Anterior cingulate cortex (tissue), 58 donors: Measurements from ENCODE around the gene EFNA3.

Experiments used
- DNase-seq, 58 donors: peaks; one replicate each; lab custom pipeline; 2025; lab: John Stamatoyannopoulos, UW

EFNA3 gene

GRCh38 chr1:155126556-155127104 is 48.0 kb downstream of the EFNA3 start:
- peak in 44 of 58 donors; percentile 35 to 84 (median 66) for DNase-seq

DNA sequence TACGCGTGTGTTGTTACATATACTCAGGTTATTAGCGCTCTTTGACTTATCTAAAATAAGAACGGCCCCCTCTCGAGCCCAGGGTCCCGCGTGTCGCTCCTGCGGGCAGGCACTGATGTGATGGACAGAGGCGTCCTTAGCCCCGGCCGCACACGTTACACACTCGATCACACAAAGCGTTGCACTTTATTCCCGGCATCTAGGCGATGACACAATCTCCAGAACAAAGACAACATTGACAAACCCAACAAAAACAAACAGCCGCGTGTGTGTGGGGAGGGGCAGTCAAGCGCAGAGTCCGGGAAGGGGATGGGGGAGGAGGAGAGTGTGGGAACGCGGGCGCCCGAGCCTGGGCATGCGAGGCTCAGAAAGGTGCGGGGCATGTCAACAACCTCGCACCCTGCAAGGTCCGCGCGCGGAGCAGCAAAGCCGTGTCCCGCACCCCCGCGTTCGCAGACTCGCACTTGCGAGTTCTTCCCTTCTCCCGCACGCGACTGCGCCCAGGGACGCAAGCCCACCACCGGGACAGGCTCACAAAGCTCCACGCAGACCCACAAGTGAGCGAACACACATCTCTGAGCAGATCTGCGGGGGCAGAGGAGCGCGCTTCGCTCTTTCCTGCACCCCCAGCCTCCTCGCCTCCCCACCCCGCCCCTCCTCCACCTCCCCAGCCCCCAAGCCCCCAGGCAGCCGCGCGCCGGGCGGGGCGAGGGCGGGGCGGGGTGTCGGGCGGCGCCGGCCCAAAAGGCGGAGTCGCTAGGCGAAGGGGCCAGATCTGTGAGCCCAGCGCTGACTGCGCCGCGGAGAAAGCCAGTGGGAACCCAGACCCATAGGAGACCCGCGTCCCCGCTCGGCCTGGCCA is 48.7 kb downstream of the EFNA3 start, which contains the start of gene EFNA1:
TSS of gene EFNA1 (plus strand) at position 772 of the 862 bp plus-strand sequence. CDS start 102 bp downstream, outside the sequence.
- DNase-seq, result peak in 55 of 58 donors; percentile 42 to 97 (median 81)

GRCh38 chr1:155127967-155128754 is 49.5 kb downstream of the EFNA3 start:
- DNase-seq, result peak in 3 of 58 donors; percentile 27 to 68 (median 52)

DNA sequence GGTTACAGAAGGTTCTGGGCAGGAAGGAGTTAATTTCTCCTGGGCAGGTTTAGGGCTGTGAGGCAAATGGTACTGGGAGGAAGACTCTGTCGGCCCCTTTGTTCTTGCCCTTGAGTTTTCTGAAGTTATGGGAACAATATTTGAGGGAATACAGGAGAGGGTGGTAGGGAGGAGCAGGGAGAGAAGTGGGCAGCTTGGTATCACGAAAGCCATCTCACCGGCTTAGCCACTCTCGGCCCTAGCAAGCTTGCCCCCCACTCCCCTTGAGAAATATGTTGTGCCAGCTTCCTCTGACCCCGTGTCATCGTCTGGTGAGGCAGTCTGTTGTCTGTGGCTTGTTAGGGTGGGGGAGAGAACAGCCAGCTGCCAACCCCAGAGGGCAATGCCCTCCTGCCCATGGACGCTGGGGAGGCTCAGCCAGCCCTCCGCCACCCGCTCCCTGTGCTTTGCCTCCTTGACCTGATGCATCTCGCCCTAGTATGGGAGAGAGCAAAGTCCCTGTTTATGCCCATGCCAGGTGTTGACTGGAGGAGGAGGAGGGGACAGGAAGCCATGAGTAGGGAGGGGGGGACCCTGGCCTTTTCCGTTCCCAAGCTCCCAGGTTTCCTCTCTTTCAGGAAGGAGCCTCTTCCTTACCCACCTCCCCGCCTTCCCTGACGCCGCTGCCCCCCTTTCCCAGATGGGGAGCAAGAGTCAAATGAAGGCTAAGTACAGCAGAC is 50.3 kb downstream of the EFNA3 start:
- DNase-seq, result peak in 30 of 58 donors; percentile 8 to 66 (median 30)

DNA sequence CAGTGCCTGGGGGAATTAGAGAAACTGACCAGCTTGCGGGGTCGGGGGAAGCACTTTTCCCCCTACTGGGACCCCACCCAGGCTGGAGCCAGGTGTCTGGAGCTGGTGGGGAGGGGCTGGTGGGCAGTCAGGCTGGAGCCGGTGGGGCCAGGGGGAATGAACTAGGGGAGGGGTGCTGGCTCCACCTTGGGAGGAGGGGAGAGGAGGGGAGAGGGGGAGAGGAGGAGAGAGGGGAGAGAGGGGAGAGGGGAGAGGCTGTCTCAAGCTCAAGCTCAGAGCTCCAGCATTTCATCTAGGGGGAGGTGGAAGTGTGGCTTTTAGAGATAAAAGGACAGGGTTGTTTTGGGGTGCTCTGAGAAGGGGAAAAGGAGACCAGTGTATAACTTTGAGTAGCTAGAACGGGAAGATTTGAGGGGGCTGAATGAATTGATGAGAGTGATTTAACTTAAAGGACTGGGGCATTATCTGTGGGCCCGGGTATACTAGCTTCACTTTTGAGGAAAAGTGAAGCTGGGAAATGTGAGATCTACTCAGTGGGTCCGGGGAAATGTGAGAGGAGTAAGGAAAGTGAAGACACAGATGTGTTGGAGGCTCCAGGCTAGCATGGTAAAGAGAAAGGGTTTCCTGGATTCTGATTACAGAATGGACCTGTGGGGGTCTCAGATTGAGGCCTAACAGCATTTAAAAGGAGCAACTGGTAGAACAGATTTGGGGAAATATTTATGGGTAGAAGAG is 51.8 kb downstream of the EFNA3 start:
- no peak for DNase-seq

- DNase-seq, result no peak
These were observed 52.6 kb downstream of the EFNA3 start for GRCh38 chr1:155131285-155131684.

- DNase-seq, result no peak
These were observed 53.2 kb downstream of the EFNA3 start for GRCh38 chr1:155131856-155132255.

GRCh38 chr1:155133799-155134281 is 55.2 kb downstream of the EFNA3 start:
- no peak for DNase-seq

DNA sequence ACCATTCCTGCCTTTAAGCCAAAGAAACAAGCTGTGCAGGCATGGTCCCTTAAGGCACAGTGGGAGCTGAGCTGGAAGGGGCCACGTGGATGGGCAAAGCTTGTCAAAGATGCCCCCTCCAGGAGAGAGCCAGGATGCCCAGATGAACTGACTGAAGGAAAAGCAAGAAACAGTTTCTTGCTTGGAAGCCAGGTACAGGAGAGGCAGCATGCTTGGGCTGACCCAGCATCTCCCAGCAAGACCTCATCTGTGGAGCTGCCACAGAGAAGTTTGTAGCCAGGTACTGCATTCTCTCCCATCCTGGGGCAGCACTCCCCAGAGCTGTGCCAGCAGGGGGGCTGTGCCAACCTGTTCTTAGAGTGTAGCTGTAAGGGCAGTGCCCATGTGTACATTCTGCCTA is 55.7 kb downstream of the EFNA3 start:
- no peak for DNase-seq

DNA sequence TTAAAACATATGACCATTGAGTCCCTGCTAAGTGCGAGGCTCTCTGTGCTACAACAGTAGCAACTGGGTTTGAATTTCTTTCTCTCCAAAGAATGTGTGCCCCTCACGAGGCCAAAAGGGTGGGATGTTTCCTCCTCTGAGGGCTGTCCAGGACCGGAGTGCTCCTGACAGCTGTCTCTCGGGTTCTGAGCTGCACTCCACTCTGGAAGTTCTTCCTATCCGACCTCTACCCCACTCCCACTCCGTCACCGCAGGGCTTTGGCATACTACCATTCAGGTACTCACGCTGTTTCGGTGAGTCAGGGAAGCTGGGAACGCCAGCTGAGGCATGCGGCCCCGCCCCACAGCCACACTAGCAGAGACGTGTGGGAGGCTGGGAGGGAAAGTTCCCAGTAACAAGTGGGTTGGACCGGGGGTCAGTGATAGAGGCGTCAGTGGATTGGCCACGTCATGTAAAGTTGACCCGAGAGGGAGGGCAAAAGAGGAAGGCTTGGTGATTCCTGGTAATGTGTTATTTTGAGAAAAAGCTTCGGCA is 56.3 kb downstream of the EFNA3 start:
- DNase-seq, result peak in 41 of 58 donors; percentile 23 to 72 (median 52)

DNA sequence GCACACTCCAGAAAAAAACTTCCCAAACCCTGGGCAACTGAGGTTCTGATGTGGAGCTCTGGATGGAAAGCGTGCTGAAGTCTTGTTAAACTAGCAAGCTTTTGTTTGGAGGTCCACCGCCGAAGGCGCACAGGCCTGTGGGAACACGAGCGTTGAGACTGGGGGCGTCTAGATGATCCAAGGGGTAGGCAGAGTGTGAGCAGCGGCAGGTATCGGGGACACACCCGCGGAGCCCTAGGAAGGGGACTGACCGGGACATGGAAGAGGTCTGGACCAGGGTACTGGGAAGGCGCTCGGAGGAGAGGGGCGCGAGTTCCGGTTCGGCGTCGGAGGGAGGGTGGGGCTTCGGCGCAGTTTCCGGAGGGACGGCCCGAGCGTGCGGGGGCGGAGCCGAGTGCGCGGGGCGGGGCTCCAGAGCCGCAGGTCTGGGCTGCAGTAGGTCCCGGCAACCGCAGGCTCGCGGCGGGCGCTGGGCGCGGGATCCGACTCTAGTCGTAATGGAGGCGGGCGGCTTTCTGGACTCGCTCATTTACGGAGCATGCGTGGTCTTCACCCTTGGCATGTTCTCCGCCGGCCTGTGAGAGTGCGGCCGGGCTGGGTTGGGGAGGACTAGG is 56.9 kb downstream of the EFNA3 start, which contains the start of gene SLC50A1:
TSS of gene SLC50A1 (plus strand) at position 438 of the 614 bp plus-strand sequence. CDS start at position 498, 60 bp downstream.
- DNase-seq, result peak; percentile 57 to 96 (median 90)

- peak in 1 of 58 donors; percentile 6 for DNase-seq
These were observed 58.1 kb downstream of the EFNA3 start for GRCh38 chr1:155136748-155137147.
